HepG2 (cell line): ENCODE data around the gene MEDAG. TPM values are rescaled to one million over a fixed set of nuclear protein-coding genes. Genes with fewer than 3 reads are reported as not detected.

Experiments
- FOSL2 ChIP-seq: sonication (generic); formaldehyde crosslinking; IDR thresholded peaks from 2 replicates; pipeline ENCODE4 v1.4.0; 2020; ENCODE audit warnings: missing genetic modification reagents
- FOXC1 ChIP-seq: sonication (generic); formaldehyde crosslinking; IDR thresholded peaks from 2 replicates; pipeline ENCODE4 v1.8.0; 2022; ENCODE audit warnings: mild to moderate bottlenecking, missing genetic modification reagents, borderline replicate concordance
- GABPA ChIP-seq, 2 experiments: IDR thresholded peaks; 2 replicates each; pipeline ENCODE4 v1.6.1; 2011 to 2016; ENCODE audit warnings: low read depth in 2 of 2, low read length in 1 of 2, missing biosample characterization in 1 of 2, missing genetic modification characterization in 1 of 2
- HNRNPUL1 ChIP-seq: fragments of 200-400 bp; formaldehyde crosslinking; IDR thresholded peaks from 2 replicates; pipeline ENCODE4 v1.6.1; 2017; ENCODE audit warnings: low read depth, mild to moderate bottlenecking, low read length, moderate library complexity
- JDP2 ChIP-seq: sonication (generic); formaldehyde crosslinking; IDR thresholded peaks from 2 replicates; pipeline ENCODE4 v1.8.1; 2022; ENCODE audit warnings: missing genetic modification reagents, borderline replicate concordance
- KLF15 ChIP-seq: sonication (generic); formaldehyde crosslinking; IDR thresholded peaks from 2 replicates; pipeline ENCODE4 v1.8.1; 2023; ENCODE audit warnings: borderline replicate concordance, mild to moderate bottlenecking, inconsistent platforms, missing genetic modification reagents, mixed read lengths
- KLF9 ChIP-seq: IDR thresholded peaks from 2 replicates; pipeline ENCODE4 v1.6.1; 2016; ENCODE audit warnings: low read depth
- MZF1 ChIP-seq: sonication (generic); formaldehyde crosslinking; IDR thresholded peaks from 2 replicates; pipeline ENCODE4 v1.8.1; 2023; ENCODE audit warnings: mild to moderate bottlenecking, missing genetic modification reagents, borderline replicate concordance
- NFATC3 ChIP-seq: sonication (generic); formaldehyde crosslinking; IDR thresholded peaks from 2 replicates; pipeline ENCODE4 v1.5.1; 2020; ENCODE audit warnings: mild to moderate bottlenecking, missing genetic modification reagents
- PHF5A ChIP-seq: IDR thresholded peaks from one replicate; pipeline ENCODE4 v1.6.1; 2018; ENCODE audit warnings: low read depth, missing genetic modification reagents; ENCODE audit not compliant: unreplicated experiment
- RAD21 ChIP-seq: fragments of 450-650 bp; formaldehyde crosslinking; IDR thresholded peaks from 2 replicates; pipeline ENCODE4 v1.5.0; 2020; ENCODE audit warnings: mild to moderate bottlenecking
- SKIL ChIP-seq: sonication (generic); formaldehyde crosslinking; IDR thresholded peaks from 2 replicates; pipeline ENCODE4 v1.8.0; 2022; ENCODE audit warnings: missing genetic modification reagents, mild to moderate bottlenecking, moderate library complexity, borderline replicate concordance
- TAF15 ChIP-seq: fragments of 200-400 bp; formaldehyde crosslinking; IDR thresholded peaks from one replicate; pipeline ENCODE4 v1.6.1; 2018; ENCODE audit warnings: mild to moderate bottlenecking, low read depth, low read length; ENCODE audit not compliant: poor library complexity, severe bottlenecking
- THAP9 ChIP-seq: sonication (generic); formaldehyde crosslinking; IDR thresholded peaks from 2 replicates; pipeline ENCODE4; 2020; ENCODE audit warnings: missing genetic modification reagents, mild to moderate bottlenecking, borderline replicate concordance
- ZBTB20 ChIP-seq: sonication (generic); formaldehyde crosslinking; IDR thresholded peaks from 2 replicates; pipeline ENCODE4 v1.8.1; 2023; ENCODE audit warnings: missing genetic modification reagents, low read depth, mild to moderate bottlenecking, borderline replicate concordance
- ZNF264 ChIP-seq: sonication (generic); formaldehyde crosslinking; IDR thresholded peaks from 2 replicates; pipeline ENCODE4 v1.4.0; 2020; ENCODE audit warnings: missing genetic modification reagents
- ZNF460 ChIP-seq: sonication (generic); formaldehyde crosslinking; IDR thresholded peaks from 2 replicates; pipeline ENCODE4 v1.5.1; 2020; ENCODE audit warnings: missing genetic modification reagents, mild to moderate bottlenecking, borderline replicate concordance
- ZNF468 ChIP-seq: sonication (generic); formaldehyde crosslinking; IDR thresholded peaks from 2 replicates; pipeline ENCODE4 v1.8.0; 2022; ENCODE audit warnings: mild to moderate bottlenecking, moderate library complexity, missing genetic modification reagents
- ZNF597 ChIP-seq: sonication (generic); formaldehyde crosslinking; IDR thresholded peaks from 2 replicates; pipeline ENCODE4 v1.5.0; 2020; ENCODE audit warnings: missing genetic modification reagents
- ZNF605 ChIP-seq: sonication (generic); formaldehyde crosslinking; IDR thresholded peaks from 2 replicates; pipeline ENCODE4 v1.8.0; 2022; ENCODE audit warnings: mild to moderate bottlenecking, missing genetic modification reagents
- ZNF615 ChIP-seq: sonication (generic); formaldehyde crosslinking; IDR thresholded peaks from 2 replicates; pipeline ENCODE4 v1.5.0; 2020; ENCODE audit warnings: mild to moderate bottlenecking, missing genetic modification reagents, borderline replicate concordance
- ZNF660 ChIP-seq: sonication (generic); formaldehyde crosslinking; IDR thresholded peaks from 2 replicates; pipeline ENCODE4 v1.5.1; 2020; ENCODE audit warnings: mild to moderate bottlenecking, low read depth, missing genetic modification reagents, borderline replicate concordance
- ZNF737 ChIP-seq: sonication (generic); formaldehyde crosslinking; IDR thresholded peaks from 2 replicates; pipeline ENCODE4 v1.5.0; 2020; ENCODE audit warnings: missing genetic modification reagents, mild to moderate bottlenecking, borderline replicate concordance
- polyA plus RNA-seq, 8 experiments: library from polyadenylated mRNA; depleted of rRNA in 3 of 8; stranded (reverse) in 7 of 8; unstranded in 1 of 8; fragments of >200 nt; fragmentation: Illumina TruSeq in 4 of 8; extraction: Trizol in 4 of 8; gene quantifications; 2 replicates each; pipeline versions ENCODE4 v1.2.1 to v1.2.3, GENCODE V29; 2011 to 2016; ENCODE audit warnings: low read depth in 4 of 8, missing spikeins in 1 of 8, mixed read lengths in 1 of 8; ENCODE audit not compliant: insufficient read depth in 1 of 8
- total RNA-seq, 5 experiments: library from RNA; depleted of rRNA; stranded (reverse); fragments of >200 nt; fragmentation: Illumina TruSeq; extraction: Trizol; gene quantifications; 2 replicates each; pipeline ENCODE4 v1.2.3, GENCODE V29; 2016; ENCODE audit warnings: low read depth in 1 of 5

MEDAG gene
- total and polyA plus RNA-seq, 2 of the 13 experiments (the other 11 are each of a cell fraction or from before 2014, with no cell fraction given) = not detected

GRCh38 chr13:30865123-30866049 lies 40.7 kb upstream of the MEDAG start (continued):
- TF ChIP-seq TAF15 = no peak
- TF ChIP-seq ZNF737 (CRISPR knock-in tag) = no peak
- no peak for TF ChIP-seq ZNF264
- TF ChIP-seq ZNF660 = no peak
- TF ChIP-seq KLF15 (CRISPR knock-in tag) = no peak
- TF ChIP-seq ZNF597 (CRISPR knock-in tag) = no peak
- no peak for TF ChIP-seq ZNF615
- no peak for TF ChIP-seq GABPA (IDR thresholded peaks at IDR 0.05; ENCODE audit: low read depth, low read length)
- TF ChIP-seq GABPA (CRISPR knock-in tag; IDR thresholded peaks at IDR 0.05; ENCODE audit: low read depth) = no peak
- no peak for TF ChIP-seq JDP2 (CRISPR knock-in tag)
- no peak for TF ChIP-seq FOXC1 (CRISPR knock-in tag)
- TF ChIP-seq PHF5A (CRISPR knock-in tag) = peak; percentile 58
- TF ChIP-seq RAD21 (CRISPR knock-in tag) = peak; percentile 93
- no peak for TF ChIP-seq SKIL (CRISPR knock-in tag)
- TF ChIP-seq MZF1 (CRISPR knock-in tag) = no peak
- TF ChIP-seq ZNF460 (CRISPR knock-in tag) = no peak
- TF ChIP-seq NFATC3 (CRISPR knock-in tag) = no peak
- no peak for TF ChIP-seq ZBTB20 (CRISPR knock-in tag)
- peak; percentile 73; the same call in 1 of the 2 replicates for TF ChIP-seq ZNF605 (CRISPR knock-in tag)
- TF ChIP-seq KLF9 = no peak
- TF ChIP-seq HNRNPUL1 = no peak
- TF ChIP-seq THAP9 (CRISPR knock-in tag) = no peak; the same call in 1 of the 2 replicates
- TF ChIP-seq ZNF468 = no peak
- TF ChIP-seq FOSL2 = peak; percentile 56
